NCI-H524 treated with DMSO at 0.1 percent for 48 hours (cell line): ENCODE measurements around the gene KIAA1958.
"Not testable (repeated sequence)": the region's sequence is repeated elsewhere in the genome, so short reads cannot be mapped to it uniquely, and the experiment has no call there.

ENCODE experiments used
- DNase-seq: peaks from one replicate; lab custom pipeline; 2025; lab: John Stamatoyannopoulos, UW

The KIAA1958 gene

GRCh38 chr9:112489039-112489546, 2.5 kb downstream of the KIAA1958 start:
- no peak for DNase-seq

- no peak for DNase-seq
These were observed 3.4 kb downstream of the KIAA1958 start for GRCh38 chr9:112489876-112490666.

- no peak for DNase-seq
These were observed 6.9 kb downstream of the KIAA1958 start for GRCh38 chr9:112493393-112494137.

GRCh38 chr9:112494153-112494552, 7.5 kb downstream of the KIAA1958 start:
- no peak for DNase-seq

GRCh38 chr9:112495614-112496013, 9.0 kb downstream of the KIAA1958 start:
- DNase-seq: no peak

- no peak for DNase-seq
These were observed 9.6 kb downstream of the KIAA1958 start for GRCh38 chr9:112496074-112496722.

- DNase-seq: no peak
These were observed 14.2 kb downstream of the KIAA1958 start for GRCh38 chr9:112500842-112501241.

GRCh38 chr9:112501287-112501686, 14.7 kb downstream of the KIAA1958 start:
- no peak for DNase-seq

- DNase-seq: no peak
These were observed 15.7 kb downstream of the KIAA1958 start for GRCh38 chr9:112502175-112502946.

- no peak for DNase-seq
These were observed 16.5 kb downstream of the KIAA1958 start for GRCh38 chr9:112503170-112503569.

GRCh38 chr9:112505086-112505485, 18.5 kb downstream of the KIAA1958 start:
- DNase-seq: no peak

GRCh38 chr9:112505607-112506006, 19.0 kb downstream of the KIAA1958 start:
- DNase-seq: no peak

- DNase-seq: no peak
These were observed 19.9 kb downstream of the KIAA1958 start for GRCh38 chr9:112506571-112506970.

- no peak for DNase-seq
These were observed 20.5 kb downstream of the KIAA1958 start for GRCh38 chr9:112507001-112507680.

GRCh38 chr9:112508377-112508776, 21.8 kb downstream of the KIAA1958 start:
- no peak for DNase-seq

GRCh38 chr9:112512377-112512776, 25.8 kb downstream of the KIAA1958 start:
- not testable (repeated sequence) for DNase-seq

GRCh38 chr9:112516769-112517168, 30.1 kb downstream of the KIAA1958 start:
- no peak for DNase-seq

GRCh38 chr9:112520069-112520468, 33.4 kb downstream of the KIAA1958 start:
- DNase-seq: no peak

- peak; percentile 58 for DNase-seq
These were observed 34.0 kb downstream of the KIAA1958 start for GRCh38 chr9:112520656-112521055.

- no peak for DNase-seq
These were observed 40.3 kb downstream of the KIAA1958 start for GRCh38 chr9:112526973-112527372.

GRCh38 chr9:112527959-112528358, 41.3 kb downstream of the KIAA1958 start:
- no peak for DNase-seq
